Smooth muscle cell (in vitro differentiated cells): Measurements from ENCODE around the gene CNDP1. TPM values are rescaled to one million over a fixed set of nuclear protein-coding genes. Genes with fewer than 3 reads are reported as not detected.

ENCODE experiments used
- DNase-seq: peaks from one replicate; lab custom pipeline; 2025; ENCODE audit not compliant: unreplicated experiment; lab: John Stamatoyannopoulos, UW
- H2AFZ ChIP-seq: fragments of 200-600 bp; sonication (generic); 2 replicates; pipeline ENCODE4 v1.6.0; 2016; ENCODE audit warnings: antibody characterized with exemption, low read depth, mild to moderate bottlenecking
- H3F3A ChIP-seq: fragments of 200-600 bp; sonication (generic); 2 replicates; pipeline ENCODE4 v1.6.0; 2017; ENCODE audit warnings: antibody characterized with exemption, low read depth
- H3K27ac ChIP-seq: fragments of 200-600 bp; sonication (generic); 2 replicates; pipeline ENCODE4 v1.5.1; 2016; ENCODE audit warnings: low read depth, mild to moderate bottlenecking
- H3K27me3 ChIP-seq: fragments of 200-600 bp; sonication (generic); 2 replicates; pipeline ENCODE4 v1.6.1; 2016; ENCODE audit warnings: low read depth, mild to moderate bottlenecking
- H3K36me3 ChIP-seq: fragments of 200-600 bp; sonication (generic); 2 replicates; pipeline ENCODE4 v1.5.1; 2016; ENCODE audit warnings: low read depth
- H3K4me1 ChIP-seq: fragments of 200-600 bp; sonication (generic); 2 replicates; pipeline ENCODE4 v1.5.1; 2016; ENCODE audit warnings: low read depth
- H3K4me2 ChIP-seq: fragments of 200-600 bp; sonication (generic); 2 replicates; pipeline ENCODE4 v1.6.0; 2016; ENCODE audit warnings: mild to moderate bottlenecking
- H3K4me3 ChIP-seq: fragments of 200-600 bp; sonication (generic); 2 replicates; pipeline ENCODE4 v1.5.1; 2016; ENCODE audit warnings: mild to moderate bottlenecking
- H3K79me2 ChIP-seq: fragments of 200-600 bp; sonication (generic); 2 replicates; pipeline ENCODE4 v1.6.0; 2016; ENCODE audit warnings: low read depth, mild to moderate bottlenecking
- H3K9ac ChIP-seq: fragments of 200-600 bp; sonication (generic); 2 replicates; pipeline ENCODE4 v1.6.0; 2016; ENCODE audit warnings: low read depth
- H3K9me3 ChIP-seq: fragments of 200-600 bp; sonication (generic); replicated peaks from 2 replicates; pipeline ENCODE4 v1.5.1; 2016; ENCODE audit warnings: low read depth
- H4K20me1 ChIP-seq: fragments of 200-600 bp; sonication (generic); 2 replicates; pipeline ENCODE4 v1.6.0; 2016; ENCODE audit warnings: low read depth
- WGBS: methylation state at CpG from one replicate; pipeline ENCODE4 v1.1.7; 2016; ENCODE audit warnings: low lambda C conversion rate; 5-methylcytosine and 5-hydroxymethylcytosine counted together
- polyA plus RNA-seq: library from polyadenylated mRNA; unstranded; fragments of >200 nt; fragmentation: Nextera tagmentation; extraction: Ambion mirVana; gene quantifications from 2 replicates; pipeline ENCODE4 v1.2.1, GENCODE V29; 2016
- total RNA-seq: library from RNA; depleted of rRNA; stranded (reverse); fragments of >200 nt; gene quantifications from 2 replicates; pipeline ENCODE4 v1.2.3, GENCODE V29; 2014
- TF ChIP-seq, protein P1 (sequence below): fragments of 200-600 bp; sonication (generic); IDR thresholded peaks from 2 replicates; pipeline ENCODE4 v1.5.1; 2017; ENCODE audit warnings: borderline replicate concordance, mild to moderate bottlenecking, antibody characterized with exemption; ENCODE audit not compliant: insufficient read depth, poor library complexity, severe bottlenecking

Gene CNDP1
- total and polyA plus RNA-seq, 2 experiments from 2014 or later = not detected

DNA sequence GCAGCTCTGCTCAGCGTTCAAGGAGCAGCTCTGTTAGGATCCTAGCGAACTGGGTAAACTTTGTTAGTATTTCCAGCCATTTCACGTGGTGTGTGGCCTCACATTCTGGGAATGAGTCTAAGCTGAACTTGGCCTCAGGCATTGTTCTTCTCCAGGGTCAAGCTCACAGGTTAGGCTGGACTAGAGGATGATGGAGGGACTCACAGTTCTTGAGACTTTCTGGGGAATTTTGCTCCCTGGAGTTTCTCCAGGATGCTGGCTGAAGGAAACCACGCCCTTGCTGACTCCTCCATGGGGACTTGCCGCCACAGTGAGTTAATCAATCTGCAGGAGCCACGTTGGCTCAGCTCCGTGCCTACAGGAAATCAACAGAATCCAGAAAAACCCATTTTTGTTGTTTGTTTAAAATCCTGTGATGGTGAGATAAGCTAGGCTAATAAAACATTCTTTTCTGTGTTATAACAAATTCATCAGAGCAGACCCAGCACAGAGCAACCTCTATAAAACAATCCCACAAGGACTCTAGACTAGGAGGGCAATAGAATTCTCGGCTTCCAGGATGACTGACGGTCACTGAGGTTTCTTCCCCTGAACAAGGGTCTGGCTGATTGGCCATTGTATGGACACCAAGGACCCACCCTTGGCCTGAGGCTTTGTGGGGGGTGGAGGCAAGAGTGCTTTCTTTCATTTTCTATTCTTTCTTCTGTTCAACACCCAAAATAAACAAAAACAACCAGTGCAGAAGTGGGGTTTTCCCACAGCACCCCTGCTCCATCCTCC lies 12.6 kb downstream of the CNDP1 start:
- Histone ChIP-seq H3K4me3 (no peak overlapping the region), H3K4me1 (no peaks in the 10 kb centered on the region), H3K4me2 (no peak overlapping the region), H3F3A (no peaks in the 10 kb centered on the region), H3K27ac (no peak overlapping the region), H3K27me3 (no peaks in the 10 kb centered on the region), H4K20me1 (no peaks in the 10 kb centered on the region), H3K9me3 (peaks cover 7% of the 10 kb centered on the region), H3K79me2 (no peaks in the 10 kb centered on the region), H2AFZ (no peak overlapping the region), H3K36me3 (no peaks in the 10 kb centered on the region), H3K9ac (no peak overlapping the region)
- no peak for DNase-seq
- WGBS = 85% methylated on average over 9 of the region's 9 CpGs
- TF ChIP-seq, protein P1, sequence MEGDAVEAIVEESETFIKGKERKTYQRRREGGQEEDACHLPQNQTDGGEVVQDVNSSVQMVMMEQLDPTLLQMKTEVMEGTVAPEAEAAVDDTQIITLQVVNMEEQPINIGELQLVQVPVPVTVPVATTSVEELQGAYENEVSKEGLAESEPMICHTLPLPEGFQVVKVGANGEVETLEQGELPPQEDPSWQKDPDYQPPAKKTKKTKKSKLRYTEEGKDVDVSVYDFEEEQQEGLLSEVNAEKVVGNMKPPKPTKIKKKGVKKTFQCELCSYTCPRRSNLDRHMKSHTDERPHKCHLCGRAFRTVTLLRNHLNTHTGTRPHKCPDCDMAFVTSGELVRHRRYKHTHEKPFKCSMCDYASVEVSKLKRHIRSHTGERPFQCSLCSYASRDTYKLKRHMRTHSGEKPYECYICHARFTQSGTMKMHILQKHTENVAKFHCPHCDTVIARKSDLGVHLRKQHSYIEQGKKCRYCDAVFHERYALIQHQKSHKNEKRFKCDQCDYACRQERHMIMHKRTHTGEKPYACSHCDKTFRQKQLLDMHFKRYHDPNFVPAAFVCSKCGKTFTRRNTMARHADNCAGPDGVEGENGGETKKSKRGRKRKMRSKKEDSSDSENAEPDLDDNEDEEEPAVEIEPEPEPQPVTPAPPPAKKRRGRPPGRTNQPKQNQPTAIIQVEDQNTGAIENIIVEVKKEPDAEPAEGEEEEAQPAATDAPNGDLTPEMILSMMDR = no peak

DNA sequence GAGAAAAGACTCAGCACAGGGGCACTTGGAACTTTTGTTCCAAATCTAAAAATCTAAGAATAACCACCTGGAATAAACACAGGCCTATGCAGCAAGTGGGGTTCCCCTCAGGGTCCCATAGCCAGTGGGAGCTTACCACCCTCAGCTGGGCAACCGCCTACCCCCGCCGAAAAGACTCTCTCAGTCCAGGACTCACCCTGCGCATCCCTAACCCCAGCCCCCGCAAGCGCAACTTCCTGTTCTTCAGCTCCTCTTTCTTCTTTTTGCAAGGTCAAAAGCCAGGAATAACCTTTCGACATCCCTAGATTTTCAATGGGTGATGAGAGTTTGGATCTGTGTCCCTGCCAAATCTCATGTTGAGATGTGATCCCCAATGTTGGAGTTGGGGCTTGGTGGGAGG lies 13.6 kb downstream of the CNDP1 start:
- Histone ChIP-seq H3K4me2 (no peak overlapping the region), H3F3A (no peaks in the 10 kb centered on the region), H3K79me2 (no peaks in the 10 kb centered on the region), H3K4me1 (no peaks in the 10 kb centered on the region), H3K27me3 (no peaks in the 10 kb centered on the region), H3K27ac (no peak overlapping the region), H3K4me3 (no peak overlapping the region), H3K9me3 (peaks cover 7% of the 10 kb centered on the region), H2AFZ (no peak overlapping the region), H3K9ac (no peak overlapping the region), H4K20me1 (no peaks in the 10 kb centered on the region), H3K36me3 (no peaks in the 10 kb centered on the region)
- TF ChIP-seq, protein P1 = no peak
- no peak for DNase-seq
- over 99% methylated on average over 7 of the region's 7 CpGs for WGBS

DNA sequence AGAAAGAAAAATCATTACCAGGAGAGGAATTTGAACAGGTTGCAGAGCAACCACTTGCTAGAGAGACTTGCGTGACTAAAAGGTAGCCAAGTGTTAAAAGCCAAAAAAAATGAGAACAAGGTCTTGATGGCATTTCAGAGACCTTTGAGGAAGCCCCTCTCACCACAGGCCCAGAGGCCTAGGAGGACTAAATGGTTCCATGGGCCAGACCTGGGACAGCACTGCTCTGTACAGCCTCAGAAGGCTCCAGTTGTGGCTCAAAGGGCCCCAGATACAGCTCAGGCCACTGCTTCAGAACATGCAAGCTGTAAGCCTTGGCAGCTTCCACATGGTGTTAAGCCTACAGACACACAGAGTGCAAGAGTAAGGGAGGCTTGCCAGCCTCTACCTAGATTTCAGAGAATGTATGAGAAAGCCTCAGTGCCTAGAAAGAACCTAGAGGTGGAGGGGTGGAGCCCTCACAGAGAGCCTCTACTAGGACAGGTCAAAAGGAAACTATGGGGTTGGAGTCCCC lies 15.3 kb downstream of the CNDP1 start:
- no peak for DNase-seq
- TF ChIP-seq, protein P1 = no peak

DNA sequence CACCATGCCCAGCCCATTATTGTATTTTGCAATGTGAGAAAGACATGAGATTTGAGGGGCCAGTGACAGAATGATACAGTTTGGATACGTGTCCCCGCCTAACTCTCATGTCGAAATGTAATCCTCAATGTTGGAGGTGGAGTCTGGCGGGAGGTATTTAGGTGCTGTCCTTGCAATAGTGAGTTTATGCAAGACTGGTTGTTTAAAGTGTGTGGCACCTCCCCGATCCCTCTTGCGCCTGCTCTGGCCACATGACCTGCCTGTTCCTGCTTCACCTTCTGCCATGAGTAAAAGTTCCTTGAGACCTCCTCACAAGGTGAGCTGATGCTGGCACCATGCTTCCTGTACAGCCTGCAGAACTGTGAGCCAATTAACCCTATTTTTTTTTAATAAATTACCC lies 16.6 kb downstream of the CNDP1 start:
- Histone ChIP-seq H3K9me3 (peaks cover 7% of the 10 kb centered on the region), H3K4me2 (no peak overlapping the region), H3K4me1 (no peaks in the 10 kb centered on the region), H2AFZ (no peak overlapping the region), H3K4me3 (no peak overlapping the region), H3K36me3 (no peaks in the 10 kb centered on the region), H3K79me2 (no peaks in the 10 kb centered on the region), H3F3A (no peaks in the 10 kb centered on the region), H3K27ac (no peak overlapping the region), H4K20me1 (no peaks in the 10 kb centered on the region), H3K27me3 (peaks cover 14% of the 10 kb centered on the region), H3K9ac (no peak overlapping the region)
- WGBS = 92% methylated on average over 6 of the region's 6 CpGs
- TF ChIP-seq, protein P1 = no peak
- DNase-seq = no peak

More for the DNA sequence above, 15.3 kb downstream of the CNDP1 start:
- peaks cover 7% of the 10 kb centered on the region for H3K9me3 ChIP-seq
- H3K4me3 ChIP-seq = no peak overlapping the region
- H3K27ac ChIP-seq = no peak overlapping the region
- H3K36me3 ChIP-seq = no peaks in the 10 kb centered on the region
- 93% methylated on average over 1 of the region's 1 CpG for WGBS
- no peaks in the 10 kb centered on the region for H3K4me1 ChIP-seq
- H3K27me3 ChIP-seq = peaks cover 9% of the 10 kb centered on the region
- H3F3A ChIP-seq = no peaks in the 10 kb centered on the region
- H4K20me1 ChIP-seq = no peaks in the 10 kb centered on the region
- no peak overlapping the region for H3K4me2 ChIP-seq
- H3K9ac ChIP-seq = no peak overlapping the region
- H2AFZ ChIP-seq = no peak overlapping the region
- H3K79me2 ChIP-seq = no peaks in the 10 kb centered on the region
